HEK293 (cell line): ENCODE data around the gene DDX17.

Experiments
- CTCF ChIA-PET: fragments of 350-600 bp; formaldehyde crosslinking; extraction: SDS; loops from one replicate; lab custom pipeline; 2021; ENCODE audit warnings: antibody characterized with exemption; lab: Yijun Ruan, JAX
- POLR2A ChIA-PET: fragments of 300-600 bp; formaldehyde crosslinking; extraction: SDS; loops from one replicate; lab custom pipeline; 2020; ENCODE audit warnings: antibody characterized with exemption, inconsistent platforms; lab: Yijun Ruan, JAX
- H3K27ac ChIP-seq: fragments of 200-500 bp; sonication (Bioruptor generic); 2 replicates; pipeline ENCODE4 v1.5.1; 2014; ENCODE audit warnings: low read depth, low read length, control low read depth, inconsistent platforms; ENCODE audit errors: extremely low read depth
- H3K36me3 ChIP-seq, 2 experiments: fragments of 200-500 bp in 1 of 2; sonication (Bioruptor generic) in 1 of 2; 1 replicate in 1 of 2; 2 replicates in 1 of 2; pipeline ENCODE4 v1.5.1; 2014 to 2017; ENCODE audit warnings: inconsistent platforms in 2 of 2, low read length in 2 of 2; ENCODE audit not compliant: control insufficient read depth in 2 of 2, insufficient read depth in 1 of 2
- H3K4me1 ChIP-seq: fragments of 200-500 bp; sonication (Bioruptor generic); 2 replicates; pipeline ENCODE4 v1.5.1; 2014; ENCODE audit warnings: mild to moderate bottlenecking, low read length, inconsistent platforms; ENCODE audit not compliant: control insufficient read depth, insufficient read depth
- H3K4me3 ChIP-seq: 2 replicates; pipeline ENCODE4 v1.5.1; 2011; ENCODE audit warnings: low read depth, mild to moderate bottlenecking, control low read depth, low read length, moderate library complexity
- H3K9me3 ChIP-seq: fragments of 200-500 bp; sonication (Bioruptor generic); 2 replicates; pipeline ENCODE4 v1.5.1; 2014; ENCODE audit warnings: low read depth, low read length, inconsistent platforms; ENCODE audit not compliant: control insufficient read depth, insufficient read depth
- BCL11B ChIP-seq: fragments of 450-650 bp; formaldehyde crosslinking; IDR thresholded peaks from 2 replicates; pipeline ENCODE4 v1.5.1; 2016; ENCODE audit warnings: low read depth, missing biosample characterization, missing genetic modification characterization
- GLIS1 ChIP-seq: fragments of 450-650 bp; formaldehyde crosslinking; IDR thresholded peaks from 2 replicates; pipeline ENCODE4 v1.5.1; 2016; ENCODE audit warnings: missing biosample characterization, missing genetic modification characterization
- GLIS2 ChIP-seq: fragments of 450-650 bp; formaldehyde crosslinking; IDR thresholded peaks from 2 replicates; pipeline ENCODE4 v1.5.1; 2016; ENCODE audit warnings: missing biosample characterization, missing genetic modification characterization
- KLF10 ChIP-seq: fragments of 450-650 bp; IDR thresholded peaks from 2 replicates; pipeline ENCODE4 v1.5.1; 2018; ENCODE audit warnings: missing biosample characterization, mild to moderate bottlenecking, missing genetic modification characterization
- KLF9 ChIP-seq: fragments of 450-650 bp; formaldehyde crosslinking; IDR thresholded peaks from 2 replicates; pipeline ENCODE4 v1.5.1; 2016; ENCODE audit warnings: missing biosample characterization, missing genetic modification characterization, low read depth
- OSR2 ChIP-seq: fragments of 450-650 bp; formaldehyde crosslinking; IDR thresholded peaks from 2 replicates; pipeline ENCODE4 v1.5.1; 2016; ENCODE audit warnings: missing biosample characterization, missing genetic modification characterization
- PRDM1 ChIP-seq: fragments of 450-650 bp; formaldehyde crosslinking; IDR thresholded peaks from 2 replicates; pipeline ENCODE4; 2016; ENCODE audit warnings: missing biosample characterization, missing genetic modification characterization
- ZBTB20 ChIP-seq: fragments of 450-650 bp; formaldehyde crosslinking; IDR thresholded peaks from 2 replicates; pipeline ENCODE4 v1.5.1; 2016; ENCODE audit warnings: missing biosample characterization, missing genetic modification characterization
- ZBTB21 ChIP-seq: fragments of 450-650 bp; formaldehyde crosslinking; IDR thresholded peaks from 2 replicates; pipeline ENCODE4 v1.5.1; 2017; ENCODE audit warnings: missing biosample characterization, missing genetic modification characterization
- ZBTB8A ChIP-seq: fragments of 450-650 bp; formaldehyde crosslinking; IDR thresholded peaks from 2 replicates; pipeline ENCODE4 v1.5.1; 2016; ENCODE audit warnings: missing biosample characterization, missing genetic modification characterization
- ZFHX2 ChIP-seq: fragments of 450-650 bp; formaldehyde crosslinking; conservative IDR thresholded peaks from 2 replicates; pipeline ENCODE4 v1.5.1; 2016; ENCODE audit warnings: missing biosample characterization, missing genetic modification characterization
- ZNF146 ChIP-seq: fragments of 450-650 bp; formaldehyde crosslinking; IDR thresholded peaks from 2 replicates; pipeline ENCODE4 v1.5.1; 2016; ENCODE audit warnings: missing biosample characterization, missing genetic modification characterization
- ZNF37A ChIP-seq: fragments of 450-650 bp; IDR thresholded peaks from 2 replicates; pipeline ENCODE4 v1.5.1; 2018; ENCODE audit warnings: missing biosample characterization, missing genetic modification characterization
- ZNF473 ChIP-seq: fragments of 450-650 bp; formaldehyde crosslinking; IDR thresholded peaks from 2 replicates; pipeline ENCODE4 v1.5.1; 2017; ENCODE audit warnings: missing biosample characterization, missing genetic modification characterization
- ZNF623 ChIP-seq: fragments of 450-650 bp; formaldehyde crosslinking; IDR thresholded peaks from 2 replicates; pipeline ENCODE4 v1.5.1; 2016; ENCODE audit warnings: missing biosample characterization, missing genetic modification characterization
- ZNF660 ChIP-seq: fragments of 450-650 bp; IDR thresholded peaks from 2 replicates; pipeline ENCODE4 v1.5.1; 2018; ENCODE audit warnings: missing biosample characterization, mild to moderate bottlenecking, missing genetic modification characterization
- ZNF776 ChIP-seq: fragments of 450-650 bp; formaldehyde crosslinking; IDR thresholded peaks from 2 replicates; pipeline ENCODE4 v1.5.0; 2017; ENCODE audit warnings: missing biosample characterization, missing genetic modification characterization, borderline replicate concordance
- ZNF792 ChIP-seq: fragments of 450-650 bp; formaldehyde crosslinking; IDR thresholded peaks from 2 replicates; pipeline ENCODE4 v1.5.1; 2016; ENCODE audit warnings: missing biosample characterization, missing genetic modification characterization
- TF ChIP-seq, protein P1 (sequence below): fragments of 450-650 bp; formaldehyde crosslinking; IDR thresholded peaks from 2 replicates; pipeline ENCODE4 v1.5.1; 2017; ENCODE audit warnings: missing biosample characterization, missing genetic modification characterization
- TF ChIP-seq, protein P2 (sequence below): fragments of 450-650 bp; formaldehyde crosslinking; IDR thresholded peaks from 2 replicates; pipeline ENCODE4 v1.5.1; 2016; ENCODE audit warnings: missing biosample characterization, missing genetic modification characterization
- TF ChIP-seq, protein P3 (sequence below): fragments of 450-650 bp; formaldehyde crosslinking; IDR thresholded peaks from 2 replicates; pipeline ENCODE4 v1.5.1; 2017; ENCODE audit warnings: missing biosample characterization, missing genetic modification characterization
- TF ChIP-seq, protein P4 (sequence below): fragments of 450-650 bp; formaldehyde crosslinking; IDR thresholded peaks from 2 replicates; pipeline ENCODE4 v1.5.0; 2017; ENCODE audit warnings: missing biosample characterization, missing genetic modification characterization, borderline replicate concordance
- TF ChIP-seq, protein P5 (sequence below): fragments of 450-650 bp; formaldehyde crosslinking; IDR thresholded peaks from 2 replicates; pipeline ENCODE4 v1.5.1; 2016; ENCODE audit warnings: missing biosample characterization, missing genetic modification characterization

DDX17 gene

DNA sequence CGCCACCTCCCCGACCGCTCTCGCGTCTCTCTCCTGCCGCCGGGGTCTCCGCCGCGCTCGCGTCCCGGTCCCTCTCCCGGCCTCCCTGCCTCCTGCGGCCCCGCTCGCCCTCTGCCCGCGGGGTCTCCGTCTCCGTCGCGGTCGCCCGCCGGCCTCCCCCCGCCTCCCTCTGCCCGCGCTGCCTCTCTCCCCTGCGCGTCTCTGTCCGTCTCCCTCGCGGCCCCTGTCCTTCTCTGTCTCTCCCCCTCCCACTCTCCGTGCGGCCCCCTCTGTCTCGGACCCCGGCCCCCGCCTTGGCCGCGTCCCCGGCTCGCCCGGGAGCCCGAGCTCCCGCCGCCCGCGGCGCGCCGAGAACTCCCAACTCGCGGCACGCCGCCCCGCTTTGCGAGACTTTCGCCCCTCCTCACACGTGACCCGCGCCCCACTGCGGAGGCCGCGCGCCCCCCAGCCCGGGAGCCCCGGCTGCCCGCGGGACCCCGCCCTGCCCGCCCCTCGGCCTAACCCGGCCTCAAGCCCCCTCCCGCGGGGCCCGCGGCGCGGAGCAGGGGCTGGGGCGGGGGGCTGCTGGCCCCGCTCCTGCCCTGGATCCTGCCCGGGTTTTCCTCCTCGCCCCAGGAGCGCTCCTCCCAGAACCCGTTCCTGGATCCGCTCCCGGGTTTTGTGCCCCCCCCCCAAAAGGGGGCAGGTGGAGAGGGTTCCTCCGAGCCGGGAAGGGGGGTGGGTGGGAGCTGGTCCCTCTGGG lies 50.4 kb downstream of the DDX17 start (continued):
- TF ChIP-seq, protein P1, sequence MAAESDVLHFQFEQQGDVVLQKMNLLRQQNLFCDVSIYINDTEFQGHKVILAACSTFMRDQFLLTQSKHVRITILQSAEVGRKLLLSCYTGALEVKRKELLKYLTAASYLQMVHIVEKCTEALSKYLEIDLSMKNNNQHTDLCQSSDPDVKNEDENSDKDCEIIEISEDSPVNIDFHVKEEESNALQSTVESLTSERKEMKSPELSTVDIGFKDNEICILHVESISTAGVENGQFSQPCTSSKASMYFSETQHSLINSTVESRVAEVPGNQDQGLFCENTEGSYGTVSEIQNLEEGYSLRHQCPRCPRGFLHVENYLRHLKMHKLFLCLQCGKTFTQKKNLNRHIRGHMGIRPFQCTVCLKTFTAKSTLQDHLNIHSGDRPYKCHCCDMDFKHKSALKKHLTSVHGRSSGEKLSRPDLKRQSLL (tag by site-specific recombination) = no peak
- TF ChIP-seq ZNF792 (tag by site-specific recombination) (no peak), KLF9 (peak; percentile 20; the same call in 1 of the 2 replicates), ZNF146 (tag by site-specific recombination) (no peak), ZFHX2 (tag by site-specific recombination) (peak; percentile 41; the same call in 1 of the 2 replicates)
- TF ChIP-seq, protein P2, sequence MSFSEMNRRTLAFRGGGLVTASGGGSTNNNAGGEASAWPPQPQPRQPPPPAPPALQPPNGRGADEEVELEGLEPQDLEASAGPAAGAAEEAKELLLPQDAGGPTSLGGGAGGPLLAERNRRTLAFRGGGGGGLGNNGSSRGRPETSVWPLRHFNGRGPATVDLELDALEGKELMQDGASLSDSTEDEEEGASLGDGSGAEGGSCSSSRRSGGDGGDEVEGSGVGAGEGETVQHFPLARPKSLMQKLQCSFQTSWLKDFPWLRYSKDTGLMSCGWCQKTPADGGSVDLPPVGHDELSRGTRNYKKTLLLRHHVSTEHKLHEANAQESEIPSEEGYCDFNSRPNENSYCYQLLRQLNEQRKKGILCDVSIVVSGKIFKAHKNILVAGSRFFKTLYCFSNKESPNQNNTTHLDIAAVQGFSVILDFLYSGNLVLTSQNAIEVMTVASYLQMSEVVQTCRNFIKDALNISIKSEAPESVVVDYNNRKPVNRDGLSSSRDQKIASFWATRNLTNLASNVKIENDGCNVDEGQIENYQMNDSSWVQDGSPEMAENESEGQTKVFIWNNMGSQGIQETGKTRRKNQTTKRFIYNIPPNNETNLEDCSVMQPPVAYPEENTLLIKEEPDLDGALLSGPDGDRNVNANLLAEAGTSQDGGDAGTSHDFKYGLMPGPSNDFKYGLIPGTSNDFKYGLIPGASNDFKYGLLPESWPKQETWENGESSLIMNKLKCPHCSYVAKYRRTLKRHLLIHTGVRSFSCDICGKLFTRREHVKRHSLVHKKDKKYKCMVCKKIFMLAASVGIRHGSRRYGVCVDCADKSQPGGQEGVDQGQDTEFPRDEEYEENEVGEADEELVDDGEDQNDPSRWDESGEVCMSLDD (tag by site-specific recombination) = peak; percentile 79
- TF ChIP-seq, protein P3, sequence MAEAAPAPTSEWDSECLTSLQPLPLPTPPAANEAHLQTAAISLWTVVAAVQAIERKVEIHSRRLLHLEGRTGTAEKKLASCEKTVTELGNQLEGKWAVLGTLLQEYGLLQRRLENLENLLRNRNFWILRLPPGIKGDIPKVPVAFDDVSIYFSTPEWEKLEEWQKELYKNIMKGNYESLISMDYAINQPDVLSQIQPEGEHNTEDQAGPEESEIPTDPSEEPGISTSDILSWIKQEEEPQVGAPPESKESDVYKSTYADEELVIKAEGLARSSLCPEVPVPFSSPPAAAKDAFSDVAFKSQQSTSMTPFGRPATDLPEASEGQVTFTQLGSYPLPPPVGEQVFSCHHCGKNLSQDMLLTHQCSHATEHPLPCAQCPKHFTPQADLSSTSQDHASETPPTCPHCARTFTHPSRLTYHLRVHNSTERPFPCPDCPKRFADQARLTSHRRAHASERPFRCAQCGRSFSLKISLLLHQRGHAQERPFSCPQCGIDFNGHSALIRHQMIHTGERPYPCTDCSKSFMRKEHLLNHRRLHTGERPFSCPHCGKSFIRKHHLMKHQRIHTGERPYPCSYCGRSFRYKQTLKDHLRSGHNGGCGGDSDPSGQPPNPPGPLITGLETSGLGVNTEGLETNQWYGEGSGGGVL (tag by site-specific recombination) = peak; percentile 74

DNA sequence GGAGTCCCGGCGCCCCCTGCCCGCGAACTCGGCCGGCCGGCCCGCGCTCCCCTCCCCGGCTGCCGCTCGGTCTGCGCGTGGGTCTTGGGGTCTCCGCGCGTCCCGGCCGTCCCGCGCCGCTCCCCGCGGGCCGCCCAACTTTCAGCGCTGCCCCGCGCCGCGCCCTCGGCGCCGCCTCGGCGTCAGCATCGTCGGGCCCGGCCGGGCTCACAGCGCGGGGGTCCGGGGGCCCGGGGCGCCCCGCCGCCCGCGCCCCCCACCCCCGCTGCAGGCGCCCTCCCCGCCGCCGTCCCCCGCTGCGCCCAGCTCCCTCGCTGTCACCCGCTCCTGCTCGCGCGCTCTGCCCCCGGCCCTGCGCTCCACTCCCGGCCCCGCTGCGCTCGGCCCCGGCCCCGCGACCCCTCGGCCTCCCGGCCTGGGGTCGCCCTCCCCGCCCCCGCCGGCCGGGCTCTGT lies 51.0 kb downstream of the DDX17 start, which contains the start of gene KCNJ4:
Gene KCNJ4 (minus strand): TSS at position 124 of the 454 bp plus-strand sequence. CDS start 27,067 bp downstream, outside the sequence.
- ChIA-PET POLR2A (no interaction called here), CTCF (no interaction called here)
- peak within 1 kb of the TSS; percentile 11; the same call in 1 of the 2 replicates for H3K27ac ChIP-seq
- no peaks in the 10 kb centered on the region for H3K9me3 ChIP-seq
- TF ChIP-seq GLIS1 (tag by site-specific recombination) (no peak), ZNF473 (no peak), ZNF37A (tag by site-specific recombination) (no peak), PRDM1 (tag by site-specific recombination) (no peak), ZBTB8A (tag by site-specific recombination) (no peak), ZNF660 (tag by site-specific recombination) (no peak), ZNF623 (tag by site-specific recombination) (no peak), ZBTB21 (no peak), ZNF776 (tag by site-specific recombination) (no peak)
- peak within 1 kb of the TSS; percentile 49 for H3K4me3 ChIP-seq
- no peaks in the 10 kb centered on the region for H3K36me3 ChIP-seq
- no peaks in the 10 kb centered on the region for H3K4me1 ChIP-seq

DNA sequence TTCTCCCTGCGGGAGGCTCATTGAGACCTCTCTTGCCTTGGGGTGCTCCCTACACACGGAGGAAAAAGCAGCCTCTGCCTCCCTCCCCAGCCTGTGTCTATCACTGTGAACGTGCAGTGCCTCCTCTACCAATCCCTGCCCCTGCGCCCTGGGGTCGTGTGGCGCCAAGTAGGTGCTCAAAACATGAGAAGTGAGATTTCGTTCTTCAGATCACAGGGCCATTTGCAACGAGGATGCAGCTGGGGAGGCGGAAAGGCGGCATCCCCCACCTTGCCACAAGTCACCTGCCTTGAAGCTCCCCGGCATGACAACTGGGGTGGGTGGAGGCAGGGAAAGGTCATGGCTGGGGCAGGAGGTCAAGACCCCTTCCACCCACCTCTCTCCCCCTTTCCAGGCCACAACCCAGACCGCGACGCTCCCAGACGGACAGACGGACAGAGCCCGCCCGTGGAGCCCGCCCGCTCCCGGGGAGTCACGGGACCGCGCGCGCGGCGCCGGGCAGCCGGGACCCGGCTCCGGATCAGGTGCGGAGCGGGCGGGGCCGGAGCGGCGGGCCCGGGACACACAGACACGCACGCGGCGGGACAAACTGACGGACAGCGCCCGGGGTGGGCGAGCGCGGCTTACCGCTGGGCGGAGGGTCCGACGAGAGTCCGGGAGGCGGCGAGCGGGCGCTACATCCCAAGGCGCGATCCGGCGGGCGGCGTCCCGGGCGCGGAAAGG lies 51.6 kb downstream of the DDX17 start:
- H3K27ac ChIP-seq = no peak overlapping the region; the same call in 1 of the 2 replicates
- H3K4me3 ChIP-seq = peak overlapping the region; percentile 32
- no peaks in the 10 kb centered on the region for H3K9me3 ChIP-seq
- POLR2A ChIA-PET = no interaction called here
- H3K4me1 ChIP-seq = no peaks in the 10 kb centered on the region
- H3K36me3 ChIP-seq = no peaks in the 10 kb centered on the region
- CTCF ChIA-PET = interaction anchor here (0.7 kb wide), 1 partner anchor 264 kb away, joined by 3 read pairs; no protein-coding TSS in a partner anchor
- TF ChIP-seq ZBTB20 (tag by site-specific recombination) (no peak), GLIS2 (tag by site-specific recombination) (peak; percentile 66), KLF10 (0 out of 2 replicates have a peak, but pooled peaks have one; percentile 19), BCL11B (tag by site-specific recombination) (peak; percentile 98), OSR2 (no peak)
- TF ChIP-seq, protein P4, sequence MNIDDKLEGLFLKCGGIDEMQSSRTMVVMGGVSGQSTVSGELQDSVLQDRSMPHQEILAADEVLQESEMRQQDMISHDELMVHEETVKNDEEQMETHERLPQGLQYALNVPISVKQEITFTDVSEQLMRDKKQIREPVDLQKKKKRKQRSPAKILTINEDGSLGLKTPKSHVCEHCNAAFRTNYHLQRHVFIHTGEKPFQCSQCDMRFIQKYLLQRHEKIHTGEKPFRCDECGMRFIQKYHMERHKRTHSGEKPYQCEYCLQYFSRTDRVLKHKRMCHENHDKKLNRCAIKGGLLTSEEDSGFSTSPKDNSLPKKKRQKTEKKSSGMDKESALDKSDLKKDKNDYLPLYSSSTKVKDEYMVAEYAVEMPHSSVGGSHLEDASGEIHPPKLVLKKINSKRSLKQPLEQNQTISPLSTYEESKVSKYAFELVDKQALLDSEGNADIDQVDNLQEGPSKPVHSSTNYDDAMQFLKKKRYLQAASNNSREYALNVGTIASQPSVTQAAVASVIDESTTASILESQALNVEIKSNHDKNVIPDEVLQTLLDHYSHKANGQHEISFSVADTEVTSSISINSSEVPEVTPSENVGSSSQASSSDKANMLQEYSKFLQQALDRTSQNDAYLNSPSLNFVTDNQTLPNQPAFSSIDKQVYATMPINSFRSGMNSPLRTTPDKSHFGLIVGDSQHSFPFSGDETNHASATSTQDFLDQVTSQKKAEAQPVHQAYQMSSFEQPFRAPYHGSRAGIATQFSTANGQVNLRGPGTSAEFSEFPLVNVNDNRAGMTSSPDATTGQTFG (tag by site-specific recombination) = no peak
- TF ChIP-seq, protein P5, sequence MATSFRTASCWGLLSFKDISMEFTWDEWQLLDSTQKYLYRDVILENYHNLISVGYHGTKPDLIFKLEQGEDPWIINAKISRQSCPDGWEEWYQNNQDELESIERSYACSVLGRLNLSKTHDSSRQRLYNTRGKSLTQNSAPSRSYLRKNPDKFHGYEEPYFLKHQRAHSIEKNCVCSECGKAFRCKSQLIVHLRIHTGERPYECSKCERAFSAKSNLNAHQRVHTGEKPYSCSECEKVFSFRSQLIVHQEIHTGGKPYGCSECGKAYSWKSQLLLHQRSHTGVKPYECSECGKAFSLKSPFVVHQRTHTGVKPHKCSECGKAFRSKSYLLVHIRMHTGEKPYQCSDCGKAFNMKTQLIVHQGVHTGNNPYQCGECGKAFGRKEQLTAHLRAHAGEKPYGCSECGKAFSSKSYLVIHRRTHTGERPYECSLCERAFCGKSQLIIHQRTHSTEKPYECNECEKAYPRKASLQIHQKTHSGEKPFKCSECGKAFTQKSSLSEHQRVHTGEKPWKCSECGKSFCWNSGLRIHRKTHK = no peak
